Bone marrow (tissue), 2 donors: ENCODE data around the gene OR51E1.
A peak's percentile ranks its signal among the peaks of the same experiment; 100 is the strongest.

Experiments
- DNase-seq, 2 donors: peaks; one replicate each; lab custom pipeline; 2025; lab: John Stamatoyannopoulos, UW

OR51E1 gene

GRCh38 chr11:4643682-4644081 lies at the start of gene OR51E1:
OR51E1 (plus strand) TSS chr11:4643982; CDS start chr11:4652527, 8,545 bp downstream.
- no peak for DNase-seq

- DNase-seq = no peak
Observed at GRCh38 chr11:4605057-4605456, 38.7 kb upstream of the OR51E1 start.

- no peak for DNase-seq
Observed at GRCh38 chr11:4606231-4607015, 37.4 kb upstream of the OR51E1 start.

- DNase-seq = no peak
Observed at GRCh38 chr11:4607096-4607495, 36.7 kb upstream of the OR51E1 start.

GRCh38 chr11:4607781-4608666 lies 35.8 kb upstream of the OR51E1 start, which contains the start of gene TRIM68:
TRIM68 (minus strand) TSS chr11:4608231; CDS start chr11:4605504, 2,727 bp downstream.
- DNase-seq = peak; percentile 86 to 94

- DNase-seq = peak in 1 of 2 donors; percentile 27
Observed at GRCh38 chr11:4610258-4610935, 33.4 kb upstream of the OR51E1 start.

- no peak for DNase-seq
Observed at GRCh38 chr11:4611986-4612385, 31.8 kb upstream of the OR51E1 start.

GRCh38 chr11:4615856-4616444 lies 27.8 kb upstream of the OR51E1 start:
- DNase-seq = no peak

GRCh38 chr11:4619514-4619913 lies 24.3 kb upstream of the OR51E1 start:
- DNase-seq = no peak

GRCh38 chr11:4626207-4627099 lies 17.3 kb upstream of the OR51E1 start:
- DNase-seq = peak in 1 of 2 donors; percentile 42

GRCh38 chr11:4636136-4636535 lies 7.6 kb upstream of the OR51E1 start:
- DNase-seq = no peak

GRCh38 chr11:4636962-4637661 lies 6.7 kb upstream of the OR51E1 start, which contains the start of gene OR51D1:
OR51D1 (plus strand) TSS chr11:4637477; CDS start chr11:4639791, 2,314 bp downstream.
- peak; percentile 4 to 21 for DNase-seq

- DNase-seq = no peak
Observed at GRCh38 chr11:4637662-4638047, 6.1 kb upstream of the OR51E1 start.

- DNase-seq = no peak
Observed at GRCh38 chr11:4639931-4640330, 3.9 kb upstream of the OR51E1 start.

- DNase-seq = no peak
Observed at GRCh38 chr11:4641501-4641900, 2.3 kb upstream of the OR51E1 start.

- no peak for DNase-seq
Observed at GRCh38 chr11:4642043-4642442, 1.7 kb upstream of the OR51E1 start.

- DNase-seq = no peak
Observed at GRCh38 chr11:4643076-4643475, 706 bp upstream of the OR51E1 start.

- no peak for DNase-seq
Observed at GRCh38 chr11:4644233-4644632, 451 bp downstream of the OR51E1 start.

GRCh38 chr11:4645974-4646373 lies 2.2 kb downstream of the OR51E1 start:
- DNase-seq = no peak

- no peak for DNase-seq
Observed at GRCh38 chr11:4647766-4648165, 4.0 kb downstream of the OR51E1 start.
